Transverse colon (tissue), 4 donors: ENCODE results near the gene ERG.

Source experiments
- CTCF ChIP-seq, 5 experiments: fragments of 200-600 bp in 3 of 5; fragments of 450-650 bp in 2 of 5; sonication (generic) in 3 of 5; IDR thresholded peaks; 1 replicate in 2 of 5; 2 replicates in 3 of 5; pipeline ENCODE4 v1.5.1; 2016 to 2017; ENCODE audit warnings: antibody characterized with exemption in 5 of 5, inconsistent platforms in 3 of 5, mild to moderate bottlenecking in 2 of 5, moderate library complexity in 1 of 5
- EP300 ChIP-seq: sonication (generic); formaldehyde crosslinking; IDR thresholded peaks from one replicate; pipeline ENCODE4 v1.6.1; 2017; ENCODE audit warnings: antibody characterized with exemption, low read depth
- POLR2A ChIP-seq: fragments of 450-650 bp; IDR thresholded peaks from one replicate; pipeline ENCODE4 v1.6.1; 2016; ENCODE audit warnings: antibody characterized with exemption, mild to moderate bottlenecking, moderate library complexity
- POLR2AphosphoS5 ChIP-seq, 3 donors: sonication (generic); formaldehyde crosslinking; IDR thresholded peaks; one replicate each; pipeline ENCODE4 v1.6.1; 2016; ENCODE audit warnings: antibody characterized with exemption in 3 of 3

- TF ChIP-seq CTCF (IDR thresholded peaks at IDR 0.05) (no peak), POLR2AphosphoS5 (IDR thresholded peaks at IDR 0.05) (no peak), EP300 (no peak), POLR2A (no peak)
Measured at GRCh38 chr21:38495696-38496095, 2.6 kb downstream of the ERG start.
